ENCODE data around the gene CLEC3B.

GRCh38 chr3:45001738-45002137, 24.4 kb upstream of the CLEC3B start:
- no peak for TF ChIP-seq EZH2 (IDR thresholded peaks at IDR 0.05)
- no peak for TF ChIP-seq FOXP2 (optimal IDR thresholded peaks at IDR 0.05; ENCODE audit: control extremely low read depth, extremely low read length, insufficient read depth)
- no peak for TF ChIP-seq POLR2AphosphoS5 (IDR thresholded peaks at IDR 0.05; ENCODE audit: borderline replicate concordance, low read depth, low read length)

Data from SK-N-MC (cell line).